NCI-H128 (cell line): Measurements from ENCODE around the gene PRR30.
"Not testable (repeated sequence)": the region's sequence is repeated elsewhere in the genome, so short reads cannot be mapped to it uniquely, and the experiment has no call there.

Experiments used
- DNase-seq: peaks from one replicate; lab custom pipeline; 2025; ENCODE audit not compliant: unreplicated experiment; lab: John Stamatoyannopoulos, UW

Gene PRR30

GRCh38 chr2:27139310-27139709 lies at the start of gene PRR30:
Gene PRR30, minus strand, starts transcription at chr2:27139410. Its CDS starts 1,081 bp downstream, at chr2:27138329.
- DNase-seq, result no peak

GRCh38 chr2:27186613-27187345 lies 47.6 kb upstream of the PRR30 start:
- no peak for DNase-seq

- DNase-seq, result no peak
Observed at GRCh38 chr2:27185331-27186026, 46.3 kb upstream of the PRR30 start.

- no peak for DNase-seq
Observed at GRCh38 chr2:27184115-27184514, 44.9 kb upstream of the PRR30 start.

GRCh38 chr2:27182346-27182745 lies 43.1 kb upstream of the PRR30 start:
- no peak for DNase-seq

GRCh38 chr2:27179344-27180000 lies 40.3 kb upstream of the PRR30 start:
- DNase-seq, result no peak

- no peak for DNase-seq
Observed at GRCh38 chr2:27178469-27178868, 39.3 kb upstream of the PRR30 start.

GRCh38 chr2:27177441-27178351 lies 38.5 kb upstream of the PRR30 start:
- DNase-seq, result no peak

GRCh38 chr2:27175781-27176180 lies 36.6 kb upstream of the PRR30 start:
- DNase-seq, result not testable (repeated sequence)

- no peak for DNase-seq
Observed at GRCh38 chr2:27175330-27175729, 36.1 kb upstream of the PRR30 start.

GRCh38 chr2:27174638-27175037 lies 35.4 kb upstream of the PRR30 start:
- no peak for DNase-seq

GRCh38 chr2:27171351-27171848 lies 32.2 kb upstream of the PRR30 start:
- DNase-seq, result no peak

GRCh38 chr2:27170581-27171337 lies 31.5 kb upstream of the PRR30 start:
- no peak for DNase-seq

- DNase-seq, result no peak
Observed at GRCh38 chr2:27164960-27165763, 26.0 kb upstream of the PRR30 start.

GRCh38 chr2:27162151-27163121 lies 23.2 kb upstream of the PRR30 start:
- DNase-seq, result no peak

- DNase-seq, result no peak
Observed at GRCh38 chr2:27160191-27160590, 21.0 kb upstream of the PRR30 start.

GRCh38 chr2:27159271-27159670 lies 20.1 kb upstream of the PRR30 start:
- no peak for DNase-seq

GRCh38 chr2:27158468-27158867 lies 19.3 kb upstream of the PRR30 start:
- DNase-seq, result no peak
